IMR-90 (cell line): ENCODE measurements around the gene IGSF3. TPM values are rescaled to one million over a fixed set of nuclear protein-coding genes. Genes with fewer than 3 reads are reported as not detected.
"Not testable (repeated sequence)": the region's sequence is repeated elsewhere in the genome, so short reads cannot be mapped to it uniquely, and the experiment has no call there.

ENCODE experiments used
- ATAC-seq: fragments of 200-7000 bp; cut with Tn5 transposase; 2 replicates; pipeline ENCODE4 v1.9.1; 2020; ENCODE audit warnings: low read depth, mild to moderate bottlenecking, moderate library complexity
- BruUV-seq: library from RNA; stranded (reverse); fragments of 400-500 nt; replicated peaks from 2 replicates; lab custom pipeline; 2021; lab: Mats Ljungman, UMichigan
- CTCF ChIA-PET: fragments of 300-600 bp; formaldehyde crosslinking; extraction: SDS; loops from one replicate; lab custom pipeline; 2021; ENCODE audit warnings: antibody characterized with exemption; lab: Yijun Ruan, JAX
- POLR2A ChIA-PET: fragments of 300-600 bp; sonication (Branson Sonifier 250); formaldehyde crosslinking; loops from one replicate; lab custom pipeline; 2022; ENCODE audit warnings: antibody characterized with exemption; ENCODE audit not compliant: unreplicated experiment; lab: Charles Lee
- DNase-seq: peaks from one replicate; pipeline ENCODE4 v3.0.0; 2013
- H2AFZ ChIP-seq: replicated peaks from 2 replicates; pipeline ENCODE3; 2013; ENCODE audit warnings: low read length, mild to moderate bottlenecking; ENCODE audit not compliant: poor library complexity
- H2AK5ac ChIP-seq: 2 replicates; pipeline ENCODE4 v1.6.1; 2013; ENCODE audit warnings: low read depth, low read length, inconsistent platforms
- H2AK9ac ChIP-seq: replicated peaks from 2 replicates; pipeline ENCODE3; 2013; ENCODE audit warnings: mild to moderate bottlenecking, low read depth, low read length, moderate library complexity; ENCODE audit not compliant: poor library complexity
- H2BK120ac ChIP-seq: 2 replicates; pipeline ENCODE4 v1.6.1; 2013; ENCODE audit warnings: low read depth, low read length, inconsistent platforms
- H2BK15ac ChIP-seq: 3 replicates; pipeline ENCODE4 v1.6.1; 2013; ENCODE audit warnings: low read depth, low read length, inconsistent platforms
- H2BK20ac ChIP-seq: 2 replicates; pipeline ENCODE4 v1.6.1; 2013; ENCODE audit warnings: low read depth, mild to moderate bottlenecking, inconsistent platforms, low read length, moderate library complexity
- H2BK5ac ChIP-seq: 2 replicates; pipeline ENCODE4 v1.6.1; 2013; ENCODE audit warnings: mild to moderate bottlenecking, low read depth, low read length, inconsistent platforms; ENCODE audit not compliant: poor library complexity, severe bottlenecking
- H3K14ac ChIP-seq: replicated peaks from 2 replicates; pipeline ENCODE4 v1.6.1; 2013; ENCODE audit warnings: low read depth, low read length, inconsistent platforms
- H3K18ac ChIP-seq: 2 replicates; pipeline ENCODE4 v1.6.1; 2013; ENCODE audit warnings: low read depth, low read length, control low read depth
- H3K23ac ChIP-seq: 2 replicates; pipeline ENCODE4 v1.6.1; 2013; ENCODE audit warnings: low read depth, low read length, inconsistent platforms
- H3K27ac ChIP-seq: 2 replicates; pipeline ENCODE4 v1.5.1; 2013; ENCODE audit warnings: mild to moderate bottlenecking, control low read depth, low read length; ENCODE audit not compliant: insufficient read depth
- H3K27me3 ChIP-seq: 2 replicates; pipeline ENCODE4 v1.6.1; 2013; ENCODE audit warnings: low read length; ENCODE audit not compliant: control insufficient read depth, insufficient read depth
- H3K36me3 ChIP-seq: 2 replicates; pipeline ENCODE4 v1.6.1; 2013; ENCODE audit warnings: low read length, mixed read lengths; ENCODE audit not compliant: control insufficient read depth, insufficient read depth
- H3K4ac ChIP-seq: 2 replicates; pipeline ENCODE4 v1.6.1; 2013; ENCODE audit warnings: low read depth, low read length, inconsistent platforms
- H3K4me1 ChIP-seq: 2 replicates; pipeline ENCODE4 v1.6.1; 2013; ENCODE audit warnings: low read length, mixed read lengths; ENCODE audit not compliant: control insufficient read depth, insufficient read depth
- H3K4me2 ChIP-seq: 2 replicates; pipeline ENCODE4 v1.6.1; 2013; ENCODE audit warnings: low read depth, mild to moderate bottlenecking, control low read depth, low read length, moderate library complexity
- H3K4me3 ChIP-seq: 2 replicates; pipeline ENCODE4 v1.5.1; 2013; ENCODE audit warnings: low read depth, mild to moderate bottlenecking, control low read depth, low read length, moderate library complexity; ENCODE audit not compliant: insufficient read depth
- H3K56ac ChIP-seq: 2 replicates; pipeline ENCODE4 v1.6.1; 2013; ENCODE audit warnings: low read length, inconsistent platforms; ENCODE audit not compliant: insufficient read depth; ENCODE audit errors: extremely low read depth
- H3K79me1 ChIP-seq, 2 experiments: 2 replicates each; pipeline ENCODE4 v1.6.1; 2013; ENCODE audit warnings: low read length in 2 of 2, inconsistent platforms in 1 of 2, low read depth in 1 of 2
- H3K9ac ChIP-seq: 2 replicates; pipeline ENCODE4 v1.6.1; 2013; ENCODE audit warnings: low read depth, low read length, control low read depth
- H3K9me1 ChIP-seq: 2 replicates; pipeline ENCODE4 v1.6.1; 2013; ENCODE audit warnings: low read length, inconsistent platforms; ENCODE audit not compliant: insufficient read depth
- H3K9me3 ChIP-seq: 2 replicates; pipeline ENCODE4 v1.6.1; 2013; ENCODE audit warnings: low read length; ENCODE audit not compliant: control insufficient read depth, insufficient read depth
- H4K20me1 ChIP-seq: 2 replicates; pipeline ENCODE4 v1.6.1; 2013; ENCODE audit warnings: low read length, inconsistent platforms; ENCODE audit not compliant: insufficient read depth
- H4K5ac ChIP-seq: 2 replicates; pipeline ENCODE4 v1.6.1; 2013; ENCODE audit warnings: mild to moderate bottlenecking, low read depth, low read length, control low read depth
- H4K8ac ChIP-seq, 2 experiments: 2 replicates each; pipeline ENCODE4 v1.6.1; 2013; ENCODE audit warnings: low read depth in 2 of 2, low read length in 2 of 2, control low read depth in 1 of 2, inconsistent platforms in 1 of 2
- H4K91ac ChIP-seq: 2 replicates; pipeline ENCODE4 v1.6.1; 2013; ENCODE audit warnings: low read depth, low read length, inconsistent platforms; ENCODE audit not compliant: insufficient read depth
- WGBS, 2 experiments: methylation state at CpG; one replicate each; pipeline versions ENCODE4 v1.1.5 to v1.1.7; 2013; ENCODE audit warnings: missing lambda C conversion rate in 2 of 2; ENCODE audit not compliant: insufficient read length in 1 of 2; ENCODE audit errors: extremely low coverage in 2 of 2; 5-methylcytosine and 5-hydroxymethylcytosine counted together
- dilution Hi-C: fragments of 300-500 bp; cut with HindIII; formaldehyde crosslinking; loops from one replicate; pipeline ENCODE4 v1.14.3; 2018; ENCODE audit warnings: low sequenced_read_pairs; ENCODE audit not compliant: unreplicated experiment
- in situ Hi-C: fragments of 300-500 bp; cut with MboI; formaldehyde crosslinking; loops from 3 replicates; pipeline ENCODE4 v1.14.3; 2019; ENCODE audit warnings: low sequenced_read_pairs, inconsistent platforms, mixed read lengths
- intact Hi-C: fragments of 100-400 bp; cut with micrococcal nuclease; formaldehyde crosslinking; loops from 2 replicates; pipeline ENCODE4 v1.10.0; 2022
- polyA plus RNA-seq, 3 experiments: library from polyadenylated mRNA; depleted of rRNA; stranded (reverse); fragments of >200 nt; gene quantifications; 2 replicates each; pipeline ENCODE4 v1.2.3, GENCODE V29; 2012; ENCODE audit warnings: low replicate concordance in 1 of 3
- total RNA-seq: library from RNA; depleted of rRNA; stranded (reverse); fragments of >200 nt; gene quantifications from 2 replicates; pipeline ENCODE4 v1.2.3, GENCODE V29; 2012

IGSF3 gene
- total and polyA plus RNA-seq, 2 of the 4 experiments (the other 2 are of a cell fraction), result under 0.01 to 0.02 TPM

DNA sequence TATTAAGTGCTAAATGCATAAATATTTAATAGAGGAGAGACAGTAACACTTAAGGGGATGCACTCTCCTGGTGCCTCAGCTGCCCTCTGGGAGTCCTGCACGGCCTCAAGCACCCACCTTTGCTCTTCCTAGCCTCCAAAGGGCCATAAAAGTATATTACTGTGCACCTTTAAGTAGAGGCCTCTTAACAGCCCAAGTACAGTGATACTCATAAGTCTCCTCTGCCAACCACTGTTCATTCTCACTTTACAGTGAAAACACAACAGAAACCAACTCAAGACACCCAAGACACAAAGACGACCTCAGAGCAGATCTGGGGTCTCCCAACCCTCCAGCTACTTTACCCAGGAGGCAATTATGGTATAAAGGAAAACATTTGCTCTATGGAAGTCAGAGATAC, 70.1 kb downstream of the IGSF3 start:
- H3K36me3 ChIP-seq, intact Hi-C loops, H3K27me3 ChIP-seq, H3K4ac ChIP-seq, dilution Hi-C loops, H2BK20ac ChIP-seq, in situ Hi-C loops, H3K4me3 ChIP-seq, ATAC-seq, H2BK15ac ChIP-seq, H4K8ac ChIP-seq, H3K56ac ChIP-seq, BruUV-seq, H3K14ac ChIP-seq, H3K79me1 ChIP-seq, H4K91ac ChIP-seq, H2AK9ac ChIP-seq, H3K9ac ChIP-seq, H3K9me1 ChIP-seq, H4K20me1 ChIP-seq, H2AK5ac ChIP-seq, H3K9me3 ChIP-seq, H3K27ac ChIP-seq, H3K4me2 ChIP-seq, H3K23ac ChIP-seq, H2BK120ac ChIP-seq, H3K4me1 ChIP-seq, H3K18ac ChIP-seq, H2AFZ ChIP-seq, H2BK5ac ChIP-seq, H4K5ac ChIP-seq, POLR2A ChIA-PET, DNase-seq: not testable (repeated sequence)
- CTCF ChIA-PET, result interaction anchor here (2.7 kb wide), 1 partner anchor 23 kb away, joined by 19 read pairs; no protein-coding TSS in a partner anchor
- no CpG with 5 or more reads among the region's 2 CpGs for WGBS, 2 experiments

DNA sequence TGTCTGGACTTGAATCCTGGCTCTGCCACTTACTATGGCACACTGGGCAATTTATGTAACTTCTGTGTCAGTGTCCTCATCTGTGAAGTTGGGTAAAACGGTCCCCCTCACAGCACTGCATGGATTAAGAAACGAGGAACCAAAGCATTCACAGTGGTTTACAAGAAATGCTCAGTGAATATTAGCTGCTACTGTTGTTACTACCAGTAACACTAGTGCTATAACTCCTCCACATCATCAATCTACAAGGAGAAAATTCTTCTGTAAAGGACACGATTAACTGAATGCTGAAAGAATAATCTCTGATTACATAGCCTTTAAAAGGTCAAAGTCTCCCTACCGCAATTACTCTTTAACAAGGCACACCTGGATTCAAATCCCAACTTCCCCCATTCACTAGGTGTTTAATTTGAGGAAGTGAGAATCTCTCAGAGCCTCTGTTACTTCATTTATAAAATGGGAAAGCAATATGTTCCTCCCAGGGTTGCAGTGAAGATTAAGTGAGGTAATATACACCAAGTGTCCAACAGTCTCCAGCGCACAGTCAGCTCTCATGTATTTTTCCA, 70.7 kb downstream of the IGSF3 start:
- H3K23ac ChIP-seq, H3K36me3 ChIP-seq, H3K27me3 ChIP-seq, H2AFZ ChIP-seq, dilution Hi-C loops, H2AK9ac ChIP-seq, H3K27ac ChIP-seq, H2BK20ac ChIP-seq, H3K4me3 ChIP-seq, H4K91ac ChIP-seq, H3K4ac ChIP-seq, H3K56ac ChIP-seq, H2BK120ac ChIP-seq, H2BK5ac ChIP-seq, H3K9me3 ChIP-seq, H2AK5ac ChIP-seq, H4K8ac ChIP-seq, H2BK15ac ChIP-seq, H3K79me1 ChIP-seq, H3K4me1 ChIP-seq, in situ Hi-C loops, H3K9ac ChIP-seq, H3K18ac ChIP-seq, POLR2A ChIA-PET, H3K4me2 ChIP-seq, H4K5ac ChIP-seq, H4K20me1 ChIP-seq, ATAC-seq, BruUV-seq, DNase-seq, H3K9me1 ChIP-seq, H3K14ac ChIP-seq: not testable (repeated sequence)
- CTCF ChIA-PET, result interaction anchor here (0.6 to 2.7 kb wide), 5 partner anchors 11 to 24 kb away, joined by 3 to 19 read pairs (median 4); no protein-coding TSS in a partner anchor
- WGBS, 2 experiments, result no CpG with 5 or more reads among the region's 5 CpGs
- intact Hi-C loops, result loop anchor here (1.0 kb wide), 1 partner anchor 23 kb away; no protein-coding TSS in a partner anchor
